Mesenchymal stem cell (in vitro differentiated cells and primary cell): ENCODE results near the gene H2BK1.

Experiments used
- DNase-seq: peaks from one replicate; pipeline ENCODE4 v3.0.0-alpha.2; 2013
- H2AFZ ChIP-seq: one replicate; pipeline ENCODE4 v1.6.1; 2013; ENCODE audit warnings: low read depth, mild to moderate bottlenecking, control low read depth, inconsistent platforms, low read length, moderate library complexity
- H2AK5ac ChIP-seq: 2 replicates; pipeline ENCODE4 v1.6.1; 2013; ENCODE audit warnings: low read length, moderate library complexity, mild to moderate bottlenecking, inconsistent platforms; ENCODE audit not compliant: severe bottlenecking
- H2BK120ac ChIP-seq: one replicate; pipeline ENCODE4 v1.6.1; 2013; ENCODE audit warnings: low read depth, mild to moderate bottlenecking, inconsistent platforms, low read length, moderate library complexity
- H2BK12ac ChIP-seq, 2 experiments: one replicate each; pipeline ENCODE4 v1.6.1; 2013; ENCODE audit warnings: inconsistent platforms in 2 of 2, low read length in 2 of 2, mild to moderate bottlenecking in 2 of 2, moderate library complexity in 2 of 2, control low read depth in 1 of 2
- H2BK15ac ChIP-seq: one replicate; pipeline ENCODE4 v1.6.1; 2013; ENCODE audit warnings: mild to moderate bottlenecking, low read depth, inconsistent platforms; ENCODE audit not compliant: poor library complexity, severe bottlenecking
- H2BK5ac ChIP-seq: 2 replicates; pipeline ENCODE4 v1.6.1; 2013; ENCODE audit warnings: low read depth, mild to moderate bottlenecking, low read length, control low read depth, inconsistent platforms; ENCODE audit not compliant: poor library complexity, severe bottlenecking
- H3K14ac ChIP-seq, 2 experiments: one replicate each; pipeline ENCODE4 v1.6.1; 2013; ENCODE audit warnings: inconsistent platforms in 2 of 2, low read length in 2 of 2, control low read depth in 1 of 2, mild to moderate bottlenecking in 1 of 2, moderate library complexity in 1 of 2
- H3K18ac ChIP-seq, 2 experiments: one replicate each; pipeline ENCODE4 v1.6.1; 2013; ENCODE audit warnings: inconsistent platforms in 2 of 2, low read length in 2 of 2, control low read depth in 1 of 2, low read depth in 1 of 2, mild to moderate bottlenecking in 1 of 2
- H3K23ac ChIP-seq, 2 experiments: one replicate each; pipeline ENCODE4 v1.6.1; 2013; ENCODE audit warnings: inconsistent platforms in 2 of 2, low read length in 2 of 2, mild to moderate bottlenecking in 2 of 2, moderate library complexity in 2 of 2, control low read depth in 1 of 2
- H3K27ac ChIP-seq: 2 replicates; pipeline ENCODE4 v1.5.1; 2013; ENCODE audit warnings: mild to moderate bottlenecking, moderate library complexity, low read length, control low read depth, inconsistent platforms; ENCODE audit not compliant: poor library complexity, severe bottlenecking
- H3K27me3 ChIP-seq, 2 experiments: 2 replicates each; pipeline versions ENCODE4 v1.6.1 to v1.7.0; 2013; ENCODE audit warnings: low read length in 2 of 2, mild to moderate bottlenecking in 2 of 2, moderate library complexity in 2 of 2, control low read depth in 1 of 2, inconsistent platforms in 1 of 2; ENCODE audit not compliant: control insufficient read depth in 1 of 2, insufficient read depth in 1 of 2
- H3K36me3 ChIP-seq, 2 experiments: 2 replicates each; pipeline versions ENCODE4 v1.6.1 to v1.7.0; 2013; ENCODE audit warnings: low read length in 2 of 2, control low read depth in 1 of 2, inconsistent platforms in 1 of 2, low read depth in 1 of 2, mild to moderate bottlenecking in 1 of 2; ENCODE audit not compliant: insufficient read depth in 2 of 2, control insufficient read depth in 1 of 2
- H3K4ac ChIP-seq, 2 experiments: one replicate each; pipeline ENCODE4 v1.6.1; 2013; ENCODE audit warnings: inconsistent platforms in 2 of 2, low read length in 2 of 2, mild to moderate bottlenecking in 2 of 2, moderate library complexity in 2 of 2, control low read depth in 1 of 2, low read depth in 1 of 2
- H3K4me1 ChIP-seq: 2 replicates; pipeline ENCODE4 v1.6.1; 2013; ENCODE audit warnings: low read depth, low read length, control low read depth; ENCODE audit not compliant: control insufficient read depth, insufficient read depth
- H3K4me2 ChIP-seq: 2 replicates; pipeline ENCODE4 v1.6.1; 2013; ENCODE audit warnings: low read length, mild to moderate bottlenecking, inconsistent platforms; ENCODE audit not compliant: poor library complexity, severe bottlenecking
- H3K4me3 ChIP-seq, 2 experiments: 2 replicates each; pipeline versions ENCODE4 v1.5.1 to v1.7.0; 2013; ENCODE audit warnings: low read length in 2 of 2, mild to moderate bottlenecking in 2 of 2, control low read depth in 1 of 2, low read depth in 1 of 2; ENCODE audit not compliant: insufficient read depth in 1 of 2
- H3K79me1 ChIP-seq: replicated peaks from 2 replicates; pipeline ENCODE4 v1.6.1; 2013; ENCODE audit warnings: mild to moderate bottlenecking, control low read depth, low read length, inconsistent platforms; ENCODE audit not compliant: poor library complexity, severe bottlenecking
- H3K9ac ChIP-seq: 2 replicates; pipeline ENCODE4 v1.7.0; 2013; ENCODE audit warnings: mild to moderate bottlenecking, low read length, moderate library complexity
- H3K9me3 ChIP-seq: 2 replicates; pipeline ENCODE4 v1.7.0; 2013; ENCODE audit warnings: mild to moderate bottlenecking, low read length; ENCODE audit not compliant: control insufficient read depth
- H4K8ac ChIP-seq: one replicate; pipeline ENCODE4 v1.6.1; 2013; ENCODE audit warnings: inconsistent platforms, mild to moderate bottlenecking, low read length, moderate library complexity
- H4K91ac ChIP-seq: one replicate; pipeline ENCODE4 v1.6.1; 2013; ENCODE audit warnings: mild to moderate bottlenecking, low read length, inconsistent platforms
- WGBS: methylation state at CpG from one replicate; pipeline ENCODE4 v1.1.7; 2013; ENCODE audit warnings: mixed read lengths; 5-methylcytosine and 5-hydroxymethylcytosine counted together

The H2BK1 gene

GRCh38 chr7:151247611-151248345, 37.5 kb upstream of the H2BK1 start:
- no peaks in the 10 kb centered on the region for H3K27me3 ChIP-seq
- H3K4ac ChIP-seq, result peak overlapping the region; percentile 16 to 93
- H3K9me3 ChIP-seq, result no peaks in the 10 kb centered on the region
- H4K91ac ChIP-seq, result peak overlapping the region; percentile 92
- peak; percentile 57 for DNase-seq
- peak overlapping the region; percentile 87 for H3K9ac ChIP-seq
- peak overlapping the region; percentile 14 for H2AK5ac ChIP-seq
- H3K23ac ChIP-seq, result peak overlapping the region in 1 of 2 experiments; percentile 77
- H3K4me1 ChIP-seq, result peaks cover 61% of the 10 kb centered on the region
- WGBS, result 5% methylated on average over 29 of the region's 29 CpGs
- peak overlapping the region; percentile 6 to 89 for H2BK12ac ChIP-seq
- H3K14ac ChIP-seq, result peak overlapping the region in 1 of 2 experiments; percentile 88
- peak overlapping the region; percentile 93 for H2BK120ac ChIP-seq
- no peak overlapping the region for H2BK5ac ChIP-seq
- peak overlapping the region; percentile 87 to 99 for H3K18ac ChIP-seq
- H2AFZ ChIP-seq, result no peak overlapping the region
- H3K4me2 ChIP-seq, result peak overlapping the region; percentile 72
- peaks cover 23% of the 10 kb centered on the region for H3K79me1 ChIP-seq
- peaks cover 0 to 10% of the 10 kb centered on the region in 2 experiments for H3K36me3 ChIP-seq
- H4K8ac ChIP-seq, result peak overlapping the region; percentile 71
- no peak overlapping the region for H3K27ac ChIP-seq
- peak overlapping the region; percentile 74 to 84 for H3K4me3 ChIP-seq
- peak overlapping the region; percentile 39 for H2BK15ac ChIP-seq

GRCh38 chr7:151246851-151247580, 36.7 kb upstream of the H2BK1 start:
- Histone ChIP-seq H3K23ac (peak overlapping the region in 1 of 2 experiments; percentile 67), H3K36me3 (peaks cover 5 to 18% of the 10 kb centered on the region in 2 experiments), H3K79me1 (peaks cover 23% of the 10 kb centered on the region), H2BK15ac (peak overlapping the region; percentile 12), H3K27ac (peak overlapping the region; percentile 0), H3K4ac (peak overlapping the region; percentile 52 to 71), H3K9me3 (no peaks in the 10 kb centered on the region), H3K27me3 (no peaks in the 10 kb centered on the region), H3K14ac (peak overlapping the region in 1 of 2 experiments; percentile 61), H2BK5ac (no peak overlapping the region), H2BK12ac (peak overlapping the region; percentile 14 to 89), H3K18ac (peak overlapping the region; percentile 38 to 99), H3K9ac (peak overlapping the region; percentile 87), H4K8ac (peak overlapping the region; percentile 57), H3K4me1 (peaks cover 57% of the 10 kb centered on the region), H3K4me2 (peak overlapping the region; percentile 72), H4K91ac (peak overlapping the region; percentile 62), H2AFZ (no peak overlapping the region), H2BK120ac (no peak overlapping the region), H3K4me3 (peak overlapping the region; percentile 74 to 84), H2AK5ac (peak overlapping the region; percentile 27)
- WGBS, result 40% methylated on average over 4 of the region's 4 CpGs
- peak; percentile 50 for DNase-seq

GRCh38 chr7:151246102-151246850, 36.0 kb upstream of the H2BK1 start:
- peak overlapping the region; percentile 52 for H4K91ac ChIP-seq
- no peak overlapping the region for H3K9ac ChIP-seq
- peak overlapping the region; percentile 79 for H3K4me2 ChIP-seq
- H2BK120ac ChIP-seq, result no peak overlapping the region
- H3K4me1 ChIP-seq, result peaks cover 55% of the 10 kb centered on the region
- H3K9me3 ChIP-seq, result no peaks in the 10 kb centered on the region
- H2BK5ac ChIP-seq, result no peak overlapping the region
- H2AK5ac ChIP-seq, result no peak overlapping the region
- no peak overlapping the region for H2BK15ac ChIP-seq
- peaks cover 23% of the 10 kb centered on the region for H3K79me1 ChIP-seq
- H3K23ac ChIP-seq, result no peak overlapping the region
- peak overlapping the region in 1 of 2 experiments; percentile 70 for H3K4me3 ChIP-seq
- H2AFZ ChIP-seq, result no peak overlapping the region
- no peak overlapping the region for H3K14ac ChIP-seq
- H3K4ac ChIP-seq, result peak overlapping the region; percentile 52 to 71
- peak; percentile 11 for DNase-seq
- H3K27ac ChIP-seq, result no peak overlapping the region
- peak overlapping the region; percentile 12 for H4K8ac ChIP-seq
- H3K27me3 ChIP-seq, result no peaks in the 10 kb centered on the region
- peak overlapping the region; percentile 31 to 40 for H3K18ac ChIP-seq
- 31% methylated on average over 12 of the region's 13 CpGs for WGBS
- H3K36me3 ChIP-seq, result peaks cover 12 to 25% of the 10 kb centered on the region in 2 experiments
- H2BK12ac ChIP-seq, result peak overlapping the region in 1 of 2 experiments; percentile 89
